Activated effector memory CD4-positive, alpha-beta T cell treated with Interleukin-2 at 50 U/mL for 16 hours (primary cell): ENCODE measurements around the gene EYA2.

Experiments used
- DNase-seq: peaks from one replicate; pipeline ENCODE4 v3.0.0-alpha.2; 2020

Gene EYA2

GRCh38 chr20:46984405-46984804, 89.8 kb downstream of the EYA2 start:
- no peak for DNase-seq

- DNase-seq, result no peak
Observed at GRCh38 chr20:46985250-46985649, 90.6 kb downstream of the EYA2 start.

- DNase-seq, result no peak
Observed at GRCh38 chr20:46985671-46986070, 91.0 kb downstream of the EYA2 start.

GRCh38 chr20:46987001-46987400, 92.4 kb downstream of the EYA2 start:
- no peak for DNase-seq

- peak; percentile 16 for DNase-seq
Observed at GRCh38 chr20:46990017-46990595, 95.5 kb downstream of the EYA2 start.

- no peak for DNase-seq
Observed at GRCh38 chr20:46990596-46991104, 96.0 kb downstream of the EYA2 start.

- no peak for DNase-seq
Observed at GRCh38 chr20:46991168-46991567, 96.5 kb downstream of the EYA2 start.

- no peak for DNase-seq
Observed at GRCh38 chr20:46991880-46992639, 97.4 kb downstream of the EYA2 start.

- no peak for DNase-seq
Observed at GRCh38 chr20:46992640-46993035, 98.0 kb downstream of the EYA2 start.

- DNase-seq, result no peak
Observed at GRCh38 chr20:46993465-46994095, 98.9 kb downstream of the EYA2 start.

GRCh38 chr20:46994341-46994740, 99.7 kb downstream of the EYA2 start:
- DNase-seq, result peak; percentile 29

GRCh38 chr20:46995561-46996142, 101.0 kb downstream of the EYA2 start:
- no peak for DNase-seq

GRCh38 chr20:46997187-46997586, 102.5 kb downstream of the EYA2 start:
- no peak for DNase-seq

GRCh38 chr20:46998477-46999240, 104.0 kb downstream of the EYA2 start:
- DNase-seq, result no peak

GRCh38 chr20:46999801-47000465, 105.3 kb downstream of the EYA2 start:
- no peak for DNase-seq

- DNase-seq, result no peak
Observed at GRCh38 chr20:47003223-47003622, 108.6 kb downstream of the EYA2 start.

- DNase-seq, result no peak
Observed at GRCh38 chr20:47004179-47004578, 109.5 kb downstream of the EYA2 start.

- no peak for DNase-seq
Observed at GRCh38 chr20:47007826-47008655, 113.4 kb downstream of the EYA2 start.

GRCh38 chr20:47008842-47009518, 114.3 kb downstream of the EYA2 start:
- no peak for DNase-seq

- no peak for DNase-seq
Observed at GRCh38 chr20:47009784-47010183, 115.1 kb downstream of the EYA2 start.

GRCh38 chr20:47011984-47012383, 117.3 kb downstream of the EYA2 start:
- no peak for DNase-seq
